IPS-18c (cell line): ENCODE data around the gene HOXC13.

ENCODE experiments used
- H3K4me3 ChIP-seq: 2 replicates; pipeline ENCODE4 v1.7.0; 2013; ENCODE audit warnings: low read depth, mild to moderate bottlenecking, low read length, moderate library complexity; ENCODE audit not compliant: insufficient read depth
- H3K9me3 ChIP-seq: one replicate; pipeline ENCODE4 v1.6.1; 2013; ENCODE audit warnings: mild to moderate bottlenecking, low read length, moderate library complexity; ENCODE audit not compliant: control insufficient read depth, insufficient read depth

The HOXC13 gene

GRCh38 chr12:53995002-53995377, 56.4 kb downstream of the HOXC13 start:
- H3K9me3 ChIP-seq, result peaks cover 3% of the 10 kb centered on the region
- no peak overlapping the region for H3K4me3 ChIP-seq

DNA sequence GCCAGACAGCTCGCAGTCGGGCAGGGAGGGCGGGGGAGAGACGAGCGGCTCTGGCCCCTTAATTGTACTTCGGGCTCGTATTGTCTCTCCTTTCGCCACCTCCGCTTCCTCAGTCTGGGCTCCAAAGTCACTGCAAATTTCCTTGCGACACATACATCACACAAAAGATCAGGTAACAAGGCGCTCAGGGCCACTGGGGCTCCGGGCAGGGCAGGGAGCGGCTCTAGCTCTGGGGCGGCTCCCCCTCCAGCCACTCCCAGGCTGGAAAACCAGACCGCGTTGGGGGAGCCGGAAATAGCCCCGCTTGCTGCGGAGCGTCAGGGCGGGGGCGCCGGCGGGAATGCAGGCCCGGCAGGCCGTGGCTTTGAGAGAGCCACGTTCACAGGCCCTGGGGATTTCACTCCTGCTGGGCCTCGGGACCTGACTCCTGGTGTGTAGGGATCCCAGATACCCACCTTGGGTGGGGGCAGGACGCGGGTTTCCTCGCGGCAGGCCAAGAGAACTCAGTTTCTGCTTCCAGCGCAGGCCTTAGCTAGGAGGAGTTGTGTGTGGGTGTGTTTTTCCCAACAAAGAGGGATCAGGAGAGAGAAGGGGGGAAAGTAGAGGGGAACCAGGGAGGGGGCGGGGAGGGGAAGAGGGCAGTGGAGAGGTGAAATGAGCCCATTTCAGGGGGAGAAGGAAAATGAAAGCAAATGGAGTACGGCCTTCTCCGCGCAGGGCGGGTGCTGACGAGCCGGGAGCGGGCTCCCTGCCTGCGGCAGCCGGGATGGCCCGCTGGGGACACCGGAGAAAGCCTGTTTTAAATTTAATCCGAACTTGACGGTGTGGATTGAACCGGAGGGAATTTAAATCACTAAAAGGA, 57.0 kb downstream of the HOXC13 start:
- Histone ChIP-seq H3K9me3 (peaks cover 3% of the 10 kb centered on the region), H3K4me3 (0 out of 2 replicates have a peak overlapping the region, but pooled peaks have one; percentile 9)
